ENCODE data around the gene MRPS7. TPM values are rescaled to one million over a fixed set of nuclear protein-coding genes. Genes with fewer than 3 reads are reported as not detected.

MRPS7 gene
- polyA plus RNA-seq, 1 experiment: 69.1 TPM

GRCh38 chr17:75262112-75262606, 480 bp downstream of the MRPS7 start:
- ChIA-PET CTCF (interaction anchor here (0.6 to 2.9 kb wide), 8 partner anchors 9 to 455 kb away, joined by 3 to 36 read pairs (median 4); partner anchors contain the start of genes MIF4GD and SLC25A19), POLR2A (interaction anchor here (0.6 kb wide), 1 partner anchor 9 kb away, joined by 3 read pairs; the partner anchor contains the start of gene MIF4GD)
- Histone ChIP-seq H3K27me3 (ENCODE audit: control insufficient read depth, insufficient read depth, low read length) (no peaks in the 10 kb centered on the region), H3K36me3 (ENCODE audit: control insufficient read depth, insufficient read depth, low read length) (peaks cover 9% of the 10 kb centered on the region), H3K4me3 (ENCODE audit: low read depth, low read length) (peak overlapping the region; percentile 84)
- no peak for DNase-seq (ENCODE audit: low read depth)
- no peak for TF ChIP-seq CTCF (IDR thresholded peaks at IDR 0.05; ENCODE audit: insufficient read depth, low read depth, low read length)

GRCh38 chr17:75263055-75263454, 1.4 kb downstream of the MRPS7 start:
- TF ChIP-seq CTCF (IDR thresholded peaks at IDR 0.05; ENCODE audit: insufficient read depth, low read depth, low read length): no peak
- Histone ChIP-seq H3K36me3 (ENCODE audit: control insufficient read depth, insufficient read depth, low read length) (peaks cover 9% of the 10 kb centered on the region), H3K4me3 (ENCODE audit: low read depth, low read length) (no peak overlapping the region), H3K27me3 (ENCODE audit: control insufficient read depth, insufficient read depth, low read length) (no peaks in the 10 kb centered on the region)
- POLR2A ChIA-PET: no interaction called here
- CTCF ChIA-PET: interaction anchor here (1.0 to 2.9 kb wide), 3 partner anchors 8 to 150 kb away, joined by 3 to 36 read pairs (median 11); partner anchors contain the start of gene MIF4GD
- no peak for DNase-seq (ENCODE audit: low read depth)

GRCh38 chr17:75265614-75266315, 4.1 kb downstream of the MRPS7 start:
- no peak overlapping the region for H3K4me3 ChIP-seq (ENCODE audit: low read depth, low read length)
- peaks cover 9% of the 10 kb centered on the region for H3K36me3 ChIP-seq (ENCODE audit: control insufficient read depth, insufficient read depth, low read length)
- ChIA-PET CTCF (no interaction called here), POLR2A (no interaction called here)
- no peak for DNase-seq (ENCODE audit: low read depth)
- no peaks in the 10 kb centered on the region for H3K27me3 ChIP-seq (ENCODE audit: control insufficient read depth, insufficient read depth, low read length)
- TF ChIP-seq CTCF (IDR thresholded peaks at IDR 0.05; ENCODE audit: insufficient read depth, low read depth, low read length): no peak

- ChIA-PET CTCF (interaction anchor here (1.1 kb wide), 1 partner anchor 23 kb away, joined by 3 read pairs; the partner anchor contains the start of gene SLC25A19), POLR2A (no interaction called here)
- Histone ChIP-seq H3K4me3 (ENCODE audit: low read depth, low read length) (no peak overlapping the region), H3K36me3 (ENCODE audit: control insufficient read depth, insufficient read depth, low read length) (peaks cover 9% of the 10 kb centered on the region), H3K27me3 (ENCODE audit: control insufficient read depth, insufficient read depth, low read length) (no peaks in the 10 kb centered on the region)
- no peak for DNase-seq (ENCODE audit: low read depth)
- TF ChIP-seq CTCF (IDR thresholded peaks at IDR 0.05; ENCODE audit: insufficient read depth, low read depth, low read length): no peak
These were observed 4.9 kb downstream of the MRPS7 start for GRCh38 chr17:75266316-75267152.

- no peak overlapping the region for H3K4me3 ChIP-seq (ENCODE audit: low read depth, low read length)
- no peak for TF ChIP-seq CTCF (IDR thresholded peaks at IDR 0.05; ENCODE audit: insufficient read depth, low read depth, low read length)
- DNase-seq (ENCODE audit: low read depth): no peak
- H3K36me3 ChIP-seq (ENCODE audit: control insufficient read depth, insufficient read depth, low read length): peaks cover 9% of the 10 kb centered on the region
- no peaks in the 10 kb centered on the region for H3K27me3 ChIP-seq (ENCODE audit: control insufficient read depth, insufficient read depth, low read length)
- ChIA-PET POLR2A (no interaction called here), CTCF (interaction anchor here (1.1 kb wide), 1 partner anchor 22 kb away, joined by 3 read pairs; the partner anchor contains the start of gene SLC25A19)
These were observed 5.4 kb downstream of the MRPS7 start for GRCh38 chr17:75267153-75267410.

Measured in BJ (cell line).